HepG2 (cell line): Measurements from ENCODE around the gene TPCN2. TPM values are rescaled to one million over a fixed set of nuclear protein-coding genes. Genes with fewer than 3 reads are reported as not detected.

ENCODE experiments used
- ATAC-seq: fragments of 200-7000 bp; cut with Tn5 transposase; 3 replicates; pipeline ENCODE4 v1.9.1; 2020; ENCODE audit warnings: mild to moderate bottlenecking, moderate library complexity
- BruUV-seq: library from RNA; stranded (reverse); fragments of 400-500 nt; replicated peaks from 2 replicates; lab custom pipeline; 2021; lab: Mats Ljungman, UMichigan
- CTCF ChIA-PET: fragments of 300-600 bp; formaldehyde crosslinking; extraction: SDS; loops from one replicate; lab custom pipeline; 2021; ENCODE audit warnings: low total read pairs, inconsistent platforms, low intra/inter-chr PET ratio; lab: Yijun Ruan, JAX
- POLR2A ChIA-PET: fragments of 350-600 bp; sonication (Branson Sonifier 250); formaldehyde crosslinking; loops from one replicate; lab custom pipeline; 2020; ENCODE audit warnings: antibody characterized with exemption, inconsistent platforms; lab: Yijun Ruan, JAX
- DNase-seq: peaks from one replicate; pipeline ENCODE4 v3.0.0-alpha.2; 2015; ENCODE audit warnings: low spot score
- FAIRE-seq: peaks from 3 replicates; lab custom pipeline; 2011; peaks lifted over from hg19 to GRCh38; lab: Jason Lieb, UNC
- H2AFZ ChIP-seq: one replicate; pipeline ENCODE4 v1.6.1; 2011; ENCODE audit warnings: low read length, inconsistent platforms
- H3K27ac ChIP-seq: fragments of 300-600 bp; 3 replicates; pipeline ENCODE4 v1.8.0; 2011; ENCODE audit warnings: mixed run types, mild to moderate bottlenecking, mixed read lengths, low read length, inconsistent platforms; ENCODE audit not compliant: insufficient read depth; ENCODE audit errors: extremely low read length
- H3K27me3 ChIP-seq, 2 experiments: fragments of 200-600 bp in 1 of 2; 2 replicates in 1 of 2; 3 replicates in 1 of 2; pipeline versions ENCODE4 v1.6.0 to v1.8.0; 2011; ENCODE audit warnings: low read length in 2 of 2, mild to moderate bottlenecking in 2 of 2, moderate library complexity in 2 of 2, inconsistent platforms in 1 of 2; ENCODE audit not compliant: insufficient read depth in 2 of 2, control insufficient read depth in 1 of 2
- H3K36me3 ChIP-seq, 2 experiments: fragments of 200-600 bp in 1 of 2; replicated peaks in 1 of 2; 2 replicates in 1 of 2; 3 replicates in 1 of 2; pipeline versions ENCODE4 v1.5.1 to v1.8.0; 2011; ENCODE audit warnings: low read length in 2 of 2, inconsistent platforms in 1 of 2; ENCODE audit not compliant: insufficient read depth in 2 of 2, control insufficient read depth in 1 of 2
- H3K4me1 ChIP-seq: 2 replicates; pipeline ENCODE4 v1.5.1; 2012; ENCODE audit warnings: low read length, inconsistent platforms; ENCODE audit not compliant: insufficient read depth
- H3K4me2 ChIP-seq: 2 replicates; pipeline ENCODE4 v1.6.0; 2011; ENCODE audit warnings: low read depth, low read length, inconsistent platforms
- H3K4me3 ChIP-seq, 3 experiments: fragments of 200-600 bp in 1 of 3; sonication (generic), shearing (Covaris generic) in 1 of 3; replicated peaks in 1 of 3; 2 replicates each; pipeline ENCODE4 v1.5.1; 2011 to 2016; ENCODE audit warnings: low read length in 3 of 3, inconsistent platforms in 2 of 3, low read depth in 2 of 3, mild to moderate bottlenecking in 2 of 3, control low read depth in 1 of 3, mixed read lengths in 1 of 3; ENCODE audit not compliant: insufficient read depth in 1 of 3
- H3K79me2 ChIP-seq: one replicate; pipeline ENCODE4 v1.6.1; 2011; ENCODE audit warnings: low read length, inconsistent platforms; ENCODE audit not compliant: insufficient read depth
- H3K9ac ChIP-seq: 2 replicates; pipeline ENCODE4 v1.6.0; 2011; ENCODE audit warnings: mild to moderate bottlenecking, low read depth, low read length, inconsistent platforms; ENCODE audit not compliant: insufficient read depth
- H3K9me3 ChIP-seq: 2 replicates; pipeline ENCODE4 v1.5.1; 2012; ENCODE audit warnings: mild to moderate bottlenecking, low read length
- H4K20me1 ChIP-seq: 2 replicates; pipeline ENCODE4 v1.6.0; 2011; ENCODE audit warnings: inconsistent platforms, mild to moderate bottlenecking, low read length, moderate library complexity; ENCODE audit not compliant: insufficient read depth
- EHMT2 ChIP-seq: fragments of 200-600 bp; sonication (generic); IDR thresholded peaks from 2 replicates; pipeline ENCODE4 v1.7.0; 2017; ENCODE audit warnings: antibody characterized with exemption, low read depth, low read length, borderline replicate concordance
- MIXL1 ChIP-seq: IDR thresholded peaks from 2 replicates; pipeline ENCODE4 v1.6.1; 2016
- ZNF263 ChIP-seq: sonication (generic); formaldehyde crosslinking; IDR thresholded peaks from 2 replicates; pipeline ENCODE4 v1.4.0; 2020; ENCODE audit warnings: missing genetic modification reagents
- ZNF772 ChIP-seq: sonication (generic); formaldehyde crosslinking; IDR thresholded peaks from 2 replicates; pipeline ENCODE4 v1.5.0; 2020; ENCODE audit warnings: mild to moderate bottlenecking, missing genetic modification reagents
- WGBS: methylation state at CpG from one replicate; pipeline ENCODE4 v1.1.6; 2017; ENCODE audit warnings: low lambda C conversion rate; 5-methylcytosine and 5-hydroxymethylcytosine counted together
- in situ Hi-C: cut with HindIII; loops from 2 replicates; pipeline ENCODE4 v1.10.0; 2017; ENCODE audit warnings: low pct_unique_long_range_greater_than_20kb; ENCODE audit not compliant: extremely low pct_ligation_motif_present
- intact Hi-C: fragments of 100-400 bp; cut with micrococcal nuclease; formaldehyde crosslinking; loops from one replicate; pipeline ENCODE4 v1.10.0; 2022; ENCODE audit not compliant: unreplicated experiment
- polyA plus RNA-seq, 8 experiments: library from polyadenylated mRNA; depleted of rRNA in 3 of 8; stranded (reverse) in 7 of 8; unstranded in 1 of 8; fragments of >200 nt; fragmentation: Illumina TruSeq in 4 of 8; extraction: Trizol in 4 of 8; gene quantifications; 2 replicates each; pipeline versions ENCODE4 v1.2.1 to v1.2.3, GENCODE V29; 2011 to 2016; ENCODE audit warnings: low read depth in 4 of 8, missing spikeins in 1 of 8, mixed read lengths in 1 of 8; ENCODE audit not compliant: insufficient read depth in 1 of 8
- total RNA-seq, 5 experiments: library from RNA; depleted of rRNA; stranded (reverse); fragments of >200 nt; fragmentation: Illumina TruSeq; extraction: Trizol; gene quantifications; 2 replicates each; pipeline ENCODE4 v1.2.3, GENCODE V29; 2016; ENCODE audit warnings: low read depth in 1 of 5
- TF ChIP-seq, protein P1 (sequence below): sonication (generic); formaldehyde crosslinking; IDR thresholded peaks from 2 replicates; pipeline ENCODE4 v1.5.1; 2020; ENCODE audit warnings: mild to moderate bottlenecking, missing genetic modification reagents, moderate library complexity
- TF ChIP-seq, protein P2 (sequence below): IDR thresholded peaks from 2 replicates; pipeline ENCODE4 v1.4.0; 2020; ENCODE audit warnings: mild to moderate bottlenecking, missing genetic modification reagents
- TF ChIP-seq, protein P3 (sequence below): sonication (generic); formaldehyde crosslinking; IDR thresholded peaks from 2 replicates; pipeline ENCODE4 v1.4.0; 2020; ENCODE audit warnings: missing genetic modification reagents

The TPCN2 gene
- total and polyA plus RNA-seq, 2 of the 13 experiments (the other 11 are each of a cell fraction or from before 2014, with no cell fraction given), result 5.6 to 5.9 TPM

DNA sequence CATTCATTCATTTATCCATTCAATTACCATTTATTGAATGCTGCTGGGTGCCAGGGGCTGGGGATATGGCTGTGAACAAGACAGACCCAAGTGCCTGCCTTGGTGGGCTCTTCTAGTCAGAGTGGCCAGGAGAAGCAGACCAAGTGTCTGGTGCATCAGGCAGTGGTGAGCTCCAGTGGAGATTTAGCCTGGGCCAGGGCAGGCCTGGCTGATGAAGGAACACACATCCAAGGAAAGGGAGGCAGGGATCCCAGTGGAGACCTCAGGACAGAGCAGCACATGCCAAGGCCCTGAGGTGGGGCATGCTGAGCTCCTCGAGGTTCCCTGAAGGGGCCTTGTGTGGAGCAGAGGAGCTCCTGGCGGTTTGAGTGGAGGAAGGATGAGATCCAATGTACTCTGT, 60.4 kb downstream of the TPCN2 start:
- no peak overlapping the region for H3K4me3 ChIP-seq
- intact Hi-C loops, result loop anchor here (10.0 kb wide), 1 partner anchor 536 kb away; the partner anchor contains the start of gene CCND1
- in situ Hi-C loops, result loop anchor here (10.0 kb wide), 1 partner anchor 566 kb away; the partner anchor contains the start of gene LTO1
- CTCF ChIA-PET, result no interaction called here
- peaks cover 0 to 25% of the 10 kb centered on the region in 2 experiments; a peak in 3 of 5 replicates for H3K27me3 ChIP-seq
- no peaks in the 10 kb centered on the region for H3K79me2 ChIP-seq
- H3K4me1 ChIP-seq, result no peaks in the 10 kb centered on the region
- BruUV-seq, result no TSS peak
- WGBS, result 21% methylated on average over 2 of the region's 2 CpGs
- no peaks in the 10 kb centered on the region for H4K20me1 ChIP-seq
- DNase-seq (no peak), FAIRE-seq (no peak), ATAC-seq (no peak)
- H3K4me2 ChIP-seq, result no peak overlapping the region
- no peak overlapping the region for H3K9ac ChIP-seq
- no peak overlapping the region for H2AFZ ChIP-seq
- POLR2A ChIA-PET, result no interaction called here
- no peaks in the 10 kb centered on the region for H3K9me3 ChIP-seq
- TF ChIP-seq EHMT2 (no peak), ZNF263 (CRISPR knock-in tag) (no peak), ZNF772 (CRISPR knock-in tag) (no peak), MIXL1 (no peak)
- TF ChIP-seq, protein P1, sequence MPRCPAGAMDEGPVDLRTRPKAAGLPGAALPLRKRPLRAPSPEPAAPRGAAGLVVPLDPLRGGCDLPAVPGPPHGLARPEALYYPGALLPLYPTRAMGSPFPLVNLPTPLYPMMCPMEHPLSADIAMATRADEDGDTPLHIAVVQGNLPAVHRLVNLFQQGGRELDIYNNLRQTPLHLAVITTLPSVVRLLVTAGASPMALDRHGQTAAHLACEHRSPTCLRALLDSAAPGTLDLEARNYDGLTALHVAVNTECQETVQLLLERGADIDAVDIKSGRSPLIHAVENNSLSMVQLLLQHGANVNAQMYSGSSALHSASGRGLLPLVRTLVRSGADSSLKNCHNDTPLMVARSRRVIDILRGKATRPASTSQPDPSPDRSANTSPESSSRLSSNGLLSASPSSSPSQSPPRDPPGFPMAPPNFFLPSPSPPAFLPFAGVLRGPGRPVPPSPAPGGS (CRISPR knock-in tag), result no peak
- no peaks in the 10 kb centered on the region for H3K36me3 ChIP-seq
- H3K27ac ChIP-seq, result no peak overlapping the region

DNA sequence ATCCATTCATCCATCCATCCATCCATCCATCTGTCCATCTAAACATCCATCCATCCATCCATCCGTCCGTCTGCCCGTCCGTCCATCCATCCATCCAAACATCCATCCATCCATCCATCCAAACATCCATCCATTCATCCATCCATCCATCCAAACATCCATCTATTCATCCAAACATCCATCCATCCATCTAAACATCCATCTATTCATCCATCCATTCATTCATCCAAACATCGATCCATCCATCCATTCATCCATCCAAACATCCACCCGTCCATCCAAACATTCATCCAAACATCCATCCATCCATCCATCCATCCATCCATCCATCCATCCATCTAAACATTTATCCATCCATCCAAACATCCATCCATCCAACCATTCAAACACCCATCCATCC, 61.7 kb downstream of the TPCN2 start:
- in situ Hi-C loops (no loop called here), intact Hi-C loops (no loop called here)
- Histone ChIP-seq H3K4me2 (no peak overlapping the region), H3K4me3 (no peak overlapping the region), H3K79me2 (no peaks in the 10 kb centered on the region), H3K36me3 (no peaks in the 10 kb centered on the region), H3K9ac (no peak overlapping the region), H3K27me3 (peaks cover 0 to 27% of the 10 kb centered on the region in 2 experiments; a peak in 3 of 5 replicates), H3K9me3 (no peaks in the 10 kb centered on the region), H2AFZ (no peak overlapping the region), H3K27ac (no peak overlapping the region), H3K4me1 (0 out of 2 replicates have a peak, but pooled peaks cover 6% of the 10 kb centered on the region), H4K20me1 (no peaks in the 10 kb centered on the region)
- CTCF ChIA-PET, result no interaction called here
- POLR2A ChIA-PET, result no interaction called here
- DNase-seq, result no peak
- no peak for FAIRE-seq
- no TSS peak for BruUV-seq
- no peak for ATAC-seq
- 54% methylated on average over 6 of the region's 6 CpGs for WGBS
- TF ChIP-seq, protein P2, sequence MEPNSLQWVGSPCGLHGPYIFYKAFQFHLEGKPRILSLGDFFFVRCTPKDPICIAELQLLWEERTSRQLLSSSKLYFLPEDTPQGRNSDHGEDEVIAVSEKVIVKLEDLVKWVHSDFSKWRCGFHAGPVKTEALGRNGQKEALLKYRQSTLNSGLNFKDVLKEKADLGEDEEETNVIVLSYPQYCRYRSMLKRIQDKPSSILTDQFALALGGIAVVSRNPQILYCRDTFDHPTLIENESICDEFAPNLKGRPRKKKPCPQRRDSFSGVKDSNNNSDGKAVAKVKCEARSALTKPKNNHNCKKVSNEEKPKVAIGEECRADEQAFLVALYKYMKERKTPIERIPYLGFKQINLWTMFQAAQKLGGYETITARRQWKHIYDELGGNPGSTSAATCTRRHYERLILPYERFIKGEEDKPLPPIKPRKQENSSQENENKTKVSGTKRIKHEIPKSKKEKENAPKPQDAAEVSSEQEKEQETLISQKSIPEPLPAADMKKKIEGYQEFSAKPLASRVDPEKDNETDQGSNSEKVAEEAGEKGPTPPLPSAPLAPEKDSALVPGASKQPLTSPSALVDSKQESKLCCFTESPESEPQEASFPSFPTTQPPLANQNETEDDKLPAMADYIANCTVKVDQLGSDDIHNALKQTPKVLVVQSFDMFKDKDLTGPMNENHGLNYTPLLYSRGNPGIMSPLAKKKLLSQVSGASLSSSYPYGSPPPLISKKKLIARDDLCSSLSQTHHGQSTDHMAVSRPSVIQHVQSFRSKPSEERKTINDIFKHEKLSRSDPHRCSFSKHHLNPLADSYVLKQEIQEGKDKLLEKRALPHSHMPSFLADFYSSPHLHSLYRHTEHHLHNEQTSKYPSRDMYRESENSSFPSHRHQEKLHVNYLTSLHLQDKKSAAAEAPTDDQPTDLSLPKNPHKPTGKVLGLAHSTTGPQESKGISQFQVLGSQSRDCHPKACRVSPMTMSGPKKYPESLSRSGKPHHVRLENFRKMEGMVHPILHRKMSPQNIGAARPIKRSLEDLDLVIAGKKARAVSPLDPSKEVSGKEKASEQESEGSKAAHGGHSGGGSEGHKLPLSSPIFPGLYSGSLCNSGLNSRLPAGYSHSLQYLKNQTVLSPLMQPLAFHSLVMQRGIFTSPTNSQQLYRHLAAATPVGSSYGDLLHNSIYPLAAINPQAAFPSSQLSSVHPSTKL (CRISPR knock-in tag), result no peak
- TF ChIP-seq, protein P3, sequence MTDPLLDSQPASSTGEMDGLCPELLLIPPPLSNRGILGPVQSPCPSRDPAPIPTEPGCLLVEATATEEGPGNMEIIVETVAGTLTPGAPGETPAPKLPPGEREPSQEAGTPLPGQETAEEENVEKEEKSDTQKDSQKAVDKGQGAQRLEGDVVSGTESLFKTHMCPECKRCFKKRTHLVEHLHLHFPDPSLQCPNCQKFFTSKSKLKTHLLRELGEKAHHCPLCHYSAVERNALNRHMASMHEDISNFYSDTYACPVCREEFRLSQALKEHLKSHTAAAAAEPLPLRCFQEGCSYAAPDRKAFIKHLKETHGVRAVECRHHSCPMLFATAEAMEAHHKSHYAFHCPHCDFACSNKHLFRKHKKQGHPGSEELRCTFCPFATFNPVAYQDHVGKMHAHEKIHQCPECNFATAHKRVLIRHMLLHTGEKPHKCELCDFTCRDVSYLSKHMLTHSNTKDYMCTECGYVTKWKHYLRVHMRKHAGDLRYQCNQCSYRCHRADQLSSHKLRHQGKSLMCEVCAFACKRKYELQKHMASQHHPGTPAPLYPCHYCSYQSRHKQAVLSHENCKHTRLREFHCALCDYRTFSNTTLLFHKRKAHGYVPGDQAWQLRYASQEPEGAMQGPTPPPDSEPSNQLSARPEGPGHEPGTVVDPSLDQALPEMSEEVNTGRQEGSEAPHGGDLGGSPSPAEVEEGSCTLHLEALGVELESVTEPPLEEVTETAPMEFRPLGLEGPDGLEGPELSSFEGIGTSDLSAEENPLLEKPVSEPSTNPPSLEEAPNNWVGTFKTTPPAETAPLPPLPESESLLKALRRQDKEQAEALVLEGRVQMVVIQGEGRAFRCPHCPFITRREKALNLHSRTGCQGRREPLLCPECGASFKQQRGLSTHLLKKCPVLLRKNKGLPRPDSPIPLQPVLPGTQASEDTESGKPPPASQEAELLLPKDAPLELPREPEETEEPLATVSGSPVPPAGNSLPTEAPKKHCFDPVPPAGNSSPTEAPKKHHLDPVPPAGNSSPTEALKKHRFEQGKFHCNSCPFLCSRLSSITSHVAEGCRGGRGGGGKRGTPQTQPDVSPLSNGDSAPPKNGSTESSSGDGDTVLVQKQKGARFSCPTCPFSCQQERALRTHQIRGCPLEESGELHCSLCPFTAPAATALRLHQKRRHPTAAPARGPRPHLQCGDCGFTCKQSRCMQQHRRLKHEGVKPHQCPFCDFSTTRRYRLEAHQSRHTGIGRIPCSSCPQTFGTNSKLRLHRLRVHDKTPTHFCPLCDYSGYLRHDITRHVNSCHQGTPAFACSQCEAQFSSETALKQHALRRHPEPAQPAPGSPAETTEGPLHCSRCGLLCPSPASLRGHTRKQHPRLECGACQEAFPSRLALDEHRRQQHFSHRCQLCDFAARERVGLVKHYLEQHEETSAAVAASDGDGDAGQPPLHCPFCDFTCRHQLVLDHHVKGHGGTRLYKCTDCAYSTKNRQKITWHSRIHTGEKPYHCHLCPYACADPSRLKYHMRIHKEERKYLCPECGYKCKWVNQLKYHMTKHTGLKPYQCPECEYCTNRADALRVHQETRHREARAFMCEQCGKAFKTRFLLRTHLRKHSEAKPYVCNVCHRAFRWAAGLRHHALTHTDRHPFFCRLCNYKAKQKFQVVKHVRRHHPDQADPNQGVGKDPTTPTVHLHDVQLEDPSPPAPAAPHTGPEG (CRISPR knock-in tag), result no peak
